Spleen (tissue), 7 donors: Measurements from ENCODE around the gene CTLA4.

ENCODE experiments used
- CTCF ChIP-seq, 11 experiments: fragments of 200-600 bp in 7 of 11; fragments of 450-650 bp in 4 of 11; sonication (generic) in 4 of 11; IDR thresholded peaks in 8 of 11; conservative IDR thresholded peaks in 3 of 11; 1 replicate in 7 of 11; 2 replicates in 4 of 11; pipeline versions ENCODE4 v1.4.0 to v1.8.0; 2016 to 2021; ENCODE audit warnings: antibody characterized with exemption in 11 of 11, inconsistent platforms in 4 of 11, mild to moderate bottlenecking in 1 of 11
- POLR2A ChIP-seq, 3 donors: fragments of 450-650 bp; IDR thresholded peaks; one replicate each; pipeline ENCODE4 v1.5.1; 2017; ENCODE audit warnings: antibody characterized with exemption in 3 of 3, mild to moderate bottlenecking in 1 of 3
- POLR2AphosphoS5 ChIP-seq, 3 donors: sonication (generic); formaldehyde crosslinking; IDR thresholded peaks; one replicate each; pipeline ENCODE4 v1.5.1; 2017; ENCODE audit warnings: antibody characterized with exemption in 3 of 3
- donor health status: DM: no; HTN: no; CAD: no; lungs with moderate emphysema.
- donor health status: DM: no; HTN: no; CAD: no.
- donor health status: DM: no; HTN: no; CAD: no.

GRCh38 chr2:203898657-203899056 lies 31.1 kb downstream of the CTLA4 start:
- TF ChIP-seq POLR2AphosphoS5 (IDR thresholded peaks at IDR 0.05) = no peak
- no peak for TF ChIP-seq CTCF (IDR thresholded peaks at IDR 0.05 in 8 of 11, conservative IDR thresholded peaks at IDR 0.05 in 3 of 11)
- no peak for TF ChIP-seq POLR2A (IDR thresholded peaks at IDR 0.05)
